GM12865 (cell line): Measurements from ENCODE around the gene CLTCL1.

Source experiments
- DNase-seq: peaks from one replicate; pipeline ENCODE4 v3.0.0; 2010; ENCODE audit warnings: low read depth
- H3K4me3 ChIP-seq: 2 replicates; pipeline ENCODE4 v1.5.1; 2011; ENCODE audit warnings: mild to moderate bottlenecking, low read depth, low read length, control low read depth
- CTCF ChIP-seq: IDR thresholded peaks from 2 replicates; pipeline ENCODE4 v1.5.1; 2011; ENCODE audit warnings: low read length, control low read depth, low read depth, inconsistent platforms; ENCODE audit not compliant: insufficient read depth; ENCODE audit errors: missing control alignments

Gene CLTCL1

GRCh38 chr22:19184276-19184997 lies 107.1 kb downstream of the CLTCL1 start:
- no peak overlapping the region for H3K4me3 ChIP-seq
- TF ChIP-seq CTCF, result no peak
- no peak for DNase-seq

- no peak for DNase-seq
- TF ChIP-seq CTCF, result no peak
- no peak overlapping the region for H3K4me3 ChIP-seq
These were observed 108.3 kb downstream of the CLTCL1 start for GRCh38 chr22:19183216-19183615.

GRCh38 chr22:19182472-19183157 lies 108.9 kb downstream of the CLTCL1 start:
- TF ChIP-seq CTCF, result no peak
- no peak overlapping the region for H3K4me3 ChIP-seq
- DNase-seq, result no peak

- DNase-seq, result no peak
- H3K4me3 ChIP-seq, result no peak overlapping the region
- TF ChIP-seq CTCF, result no peak
These were observed 109.6 kb downstream of the CLTCL1 start for GRCh38 chr22:19181786-19182471.

- no peak for TF ChIP-seq CTCF
- DNase-seq, result no peak
- no peak overlapping the region for H3K4me3 ChIP-seq
These were observed 110.6 kb downstream of the CLTCL1 start for GRCh38 chr22:19180740-19181410.

- no peak for DNase-seq
- no peak overlapping the region for H3K4me3 ChIP-seq
- no peak for TF ChIP-seq CTCF
These were observed 111.3 kb downstream of the CLTCL1 start for GRCh38 chr22:19180234-19180633.
